Measurements from ENCODE around the gene CROCC. TPM values are rescaled to one million over a fixed set of nuclear protein-coding genes. Genes with fewer than 3 reads are reported as not detected.

The CROCC gene
- total RNA-seq, 3 donors from 2014 or later, result 15.5 to 43.9 (median 24.7) TPM

DNA sequence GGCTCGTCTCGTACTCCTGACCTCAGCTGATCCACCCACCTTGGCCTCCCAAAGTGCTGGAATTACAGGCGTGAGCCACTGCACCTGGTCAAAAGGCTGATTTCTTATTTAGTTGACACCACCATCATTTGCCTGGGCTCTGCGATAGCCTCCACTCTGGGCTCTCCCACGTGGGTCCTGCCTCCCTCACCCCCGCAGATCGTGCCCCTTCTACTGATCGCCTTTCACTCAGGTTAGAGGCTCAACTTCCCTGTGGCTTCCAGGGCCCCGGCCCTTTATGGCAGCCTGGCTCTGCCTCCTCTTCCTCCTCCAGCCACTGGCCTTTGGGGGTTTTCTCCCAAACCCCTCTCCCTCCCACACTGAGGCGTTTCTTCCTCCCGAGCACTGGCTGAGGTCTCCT lies 61.2 kb downstream of the CROCC start:
- H3K4me1 ChIP-seq, result peaks cover 5 to 11% of the 10 kb centered on the region in 2 donors
- TF ChIP-seq POLR2A (IDR thresholded peaks at IDR 0.05) (no peak), POLR2AphosphoS5 (IDR thresholded peaks at IDR 0.05) (no peak)
- TF ChIP-seq, protein P1, sequence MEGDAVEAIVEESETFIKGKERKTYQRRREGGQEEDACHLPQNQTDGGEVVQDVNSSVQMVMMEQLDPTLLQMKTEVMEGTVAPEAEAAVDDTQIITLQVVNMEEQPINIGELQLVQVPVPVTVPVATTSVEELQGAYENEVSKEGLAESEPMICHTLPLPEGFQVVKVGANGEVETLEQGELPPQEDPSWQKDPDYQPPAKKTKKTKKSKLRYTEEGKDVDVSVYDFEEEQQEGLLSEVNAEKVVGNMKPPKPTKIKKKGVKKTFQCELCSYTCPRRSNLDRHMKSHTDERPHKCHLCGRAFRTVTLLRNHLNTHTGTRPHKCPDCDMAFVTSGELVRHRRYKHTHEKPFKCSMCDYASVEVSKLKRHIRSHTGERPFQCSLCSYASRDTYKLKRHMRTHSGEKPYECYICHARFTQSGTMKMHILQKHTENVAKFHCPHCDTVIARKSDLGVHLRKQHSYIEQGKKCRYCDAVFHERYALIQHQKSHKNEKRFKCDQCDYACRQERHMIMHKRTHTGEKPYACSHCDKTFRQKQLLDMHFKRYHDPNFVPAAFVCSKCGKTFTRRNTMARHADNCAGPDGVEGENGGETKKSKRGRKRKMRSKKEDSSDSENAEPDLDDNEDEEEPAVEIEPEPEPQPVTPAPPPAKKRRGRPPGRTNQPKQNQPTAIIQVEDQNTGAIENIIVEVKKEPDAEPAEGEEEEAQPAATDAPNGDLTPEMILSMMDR (IDR thresholded peaks at IDR 0.05), result no peak
- intact Hi-C loops (cut with DNase I; ENCODE audit: low total_unique reads), result loop anchor here (5.0 kb wide), 1 partner anchor 711 kb away; no protein-coding TSS in a partner anchor
- no peak for DNase-seq (ENCODE audit: low spot score in 2 of 2)
- no peaks in the 10 kb centered on the region for H3K9me3 ChIP-seq
- no peak overlapping the region for H3K4me3 ChIP-seq
- H3K27me3 ChIP-seq, result no peaks in the 10 kb centered on the region
- no peak overlapping the region for H3K27ac ChIP-seq
- H3K36me3 ChIP-seq, result no peaks in the 10 kb centered on the region

DNA sequence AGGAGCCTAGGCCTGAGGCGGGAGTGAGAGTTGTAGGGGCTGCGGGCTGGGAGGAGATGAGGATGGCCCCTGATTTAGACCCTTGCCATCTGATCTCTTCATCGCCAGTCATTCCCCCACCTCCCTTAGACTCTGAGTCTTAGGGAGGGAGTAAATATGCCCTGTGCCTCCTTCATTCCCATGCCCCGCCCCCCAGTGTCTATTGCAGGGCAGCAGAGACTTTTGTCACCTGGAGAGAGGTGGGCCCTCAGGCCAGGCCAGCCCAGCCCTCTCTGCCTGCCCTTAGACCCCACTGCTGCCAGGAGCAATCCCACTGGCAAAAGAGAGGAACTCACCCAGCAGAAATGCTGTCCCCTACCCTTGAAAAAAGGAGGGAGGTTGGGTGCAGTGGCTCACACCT lies 61.9 kb downstream of the CROCC start:
- intact Hi-C loops (cut with DNase I; ENCODE audit: low total_unique reads), result loop anchor here (5.0 kb wide), 1 partner anchor 711 kb away; no protein-coding TSS in a partner anchor
- Histone ChIP-seq H3K36me3 (no peaks in the 10 kb centered on the region), H3K27ac (no peak overlapping the region), H3K4me3 (no peak overlapping the region), H3K4me1 (peaks cover 2 to 6% of the 10 kb centered on the region in 2 donors), H3K9me3 (no peaks in the 10 kb centered on the region), H3K27me3 (no peaks in the 10 kb centered on the region)
- no peak for TF ChIP-seq POLR2AphosphoS5 (IDR thresholded peaks at IDR 0.05)
- TF ChIP-seq POLR2A (IDR thresholded peaks at IDR 0.05), result no peak
- TF ChIP-seq, protein P1 (IDR thresholded peaks at IDR 0.05), result no peak
- DNase-seq (ENCODE audit: low spot score in 2 of 2), result no peak

DNA sequence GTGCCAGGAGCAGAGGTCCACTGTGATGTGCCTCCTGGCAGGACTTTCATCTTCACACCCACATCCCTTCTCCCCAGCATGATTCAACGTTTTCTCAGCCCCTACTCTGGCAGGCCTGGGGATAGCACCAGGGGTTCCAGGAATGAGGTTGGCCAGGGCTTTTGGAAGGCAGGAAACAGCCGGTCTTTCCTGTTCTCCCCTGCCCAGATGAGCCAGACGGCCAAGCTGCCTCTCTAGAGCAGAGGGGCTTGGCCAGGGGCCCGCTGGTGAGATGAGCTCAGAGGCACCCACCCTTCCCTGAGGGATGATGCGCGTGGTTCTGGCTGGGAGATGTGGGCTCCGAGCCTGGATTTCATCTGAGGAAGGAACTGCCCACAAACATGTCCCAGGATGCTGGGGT lies 63.0 kb downstream of the CROCC start:
- no peaks in the 10 kb centered on the region for H3K27me3 ChIP-seq
- H3K27ac ChIP-seq, result peak overlapping the region; percentile 48 to 68
- peak; percentile 63 to 80 for DNase-seq (ENCODE audit: low spot score in 2 of 2)
- intact Hi-C loops (cut with DNase I; ENCODE audit: low total_unique reads), result loop anchor here (5.0 kb wide), 1 partner anchor 712 kb away; no protein-coding TSS in a partner anchor
- no peaks in the 10 kb centered on the region for H3K36me3 ChIP-seq
- H3K4me3 ChIP-seq, result no peak overlapping the region
- H3K4me1 ChIP-seq, result no peaks in the 10 kb centered on the region
- H3K9me3 ChIP-seq, result no peaks in the 10 kb centered on the region
- TF ChIP-seq POLR2A (IDR thresholded peaks at IDR 0.05) (no peak), POLR2AphosphoS5 (IDR thresholded peaks at IDR 0.05) (peak in 1 of 3 donors; percentile 67)
- TF ChIP-seq, protein P1 (IDR thresholded peaks at IDR 0.05), result no peak

DNA sequence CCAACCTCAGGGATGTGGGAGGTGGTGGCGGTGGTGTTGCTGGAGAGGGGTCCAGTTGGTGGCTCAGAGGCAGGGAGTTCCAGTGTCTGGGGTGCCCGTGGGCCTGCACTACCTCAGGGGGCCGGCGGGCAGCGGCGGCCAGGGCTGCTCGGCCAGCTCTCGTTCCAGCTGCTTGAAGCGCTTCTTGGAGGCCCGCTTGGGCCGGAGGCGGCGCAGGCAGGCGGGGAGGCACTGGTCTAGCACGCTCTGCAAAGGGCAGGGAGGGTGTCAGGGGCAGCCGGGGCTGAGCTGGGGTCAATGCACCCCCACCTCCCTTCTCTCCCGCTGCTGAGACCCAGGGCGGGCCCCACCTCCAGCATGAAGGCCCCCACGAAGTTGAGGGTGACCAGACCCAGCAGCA lies 64.4 kb downstream of the CROCC start:
- no peak for TF ChIP-seq POLR2A (IDR thresholded peaks at IDR 0.05)
- TF ChIP-seq POLR2AphosphoS5 (IDR thresholded peaks at IDR 0.05), result no peak
- TF ChIP-seq, protein P1 (IDR thresholded peaks at IDR 0.05), result no peak
- no peak overlapping the region for H3K27ac ChIP-seq

DNA sequence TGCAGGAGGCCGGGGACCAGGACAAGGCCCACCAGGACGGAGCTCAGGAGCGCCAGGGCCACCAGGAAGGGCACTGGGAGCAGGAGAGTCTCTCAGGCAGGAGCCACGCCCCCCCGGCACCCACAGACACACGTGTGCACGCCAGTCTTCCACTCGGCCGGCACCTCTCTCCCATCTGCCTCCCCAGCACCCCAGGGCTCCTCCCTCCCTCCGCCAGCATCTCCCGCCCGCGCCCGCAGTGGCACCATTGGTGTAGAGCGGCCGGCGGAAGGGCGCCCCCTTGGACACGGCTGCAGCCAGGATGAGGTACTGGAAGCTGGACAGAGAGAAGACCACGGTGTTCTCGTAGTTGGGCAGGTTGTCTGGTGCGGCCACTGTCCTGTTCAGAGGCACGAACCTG lies 64.8 kb downstream of the CROCC start:
- Histone ChIP-seq H3K27ac (no peak overlapping the region), H3K9me3 (no peaks in the 10 kb centered on the region), H3K36me3 (no peaks in the 10 kb centered on the region), H3K27me3 (no peaks in the 10 kb centered on the region), H3K4me3 (no peak overlapping the region), H3K4me1 (no peaks in the 10 kb centered on the region)
- DNase-seq (ENCODE audit: low spot score in 2 of 2), result no peak
- TF ChIP-seq POLR2A (IDR thresholded peaks at IDR 0.05) (no peak), POLR2AphosphoS5 (IDR thresholded peaks at IDR 0.05) (no peak)
- TF ChIP-seq, protein P1 (IDR thresholded peaks at IDR 0.05), result no peak
- intact Hi-C loops (cut with DNase I; ENCODE audit: low total_unique reads), result no loop called here

More for the DNA sequence above, 64.4 kb downstream of the CROCC start:
- H3K9me3 ChIP-seq, result no peaks in the 10 kb centered on the region
- intact Hi-C loops (cut with DNase I; ENCODE audit: low total_unique reads), result no loop called here
- H3K4me3 ChIP-seq, result no peak overlapping the region
- H3K36me3 ChIP-seq, result no peaks in the 10 kb centered on the region
- no peaks in the 10 kb centered on the region for H3K4me1 ChIP-seq
- H3K27me3 ChIP-seq, result no peaks in the 10 kb centered on the region
- DNase-seq (ENCODE audit: low spot score in 2 of 2), result no peak
